SK-N-SH treated with all-trans-retinoic acid at 6 μM for 48 hours (cell line): ENCODE results near the gene FAAP100.

Experiments used
- ARNTL ChIP-seq: fragments of 450-650 bp; formaldehyde crosslinking; IDR thresholded peaks from 2 replicates; pipeline ENCODE4 v1.5.0; 2020; ENCODE audit warnings: low read depth, mild to moderate bottlenecking, moderate library complexity, borderline replicate concordance
- SNAI2 ChIP-seq: fragments of 250-450 bp; sonication (Bioruptor Pico); IDR thresholded peaks from 2 replicates; pipeline ENCODE4 v1.5.0; 2020; ENCODE audit warnings: mild to moderate bottlenecking, moderate library complexity
- TF ChIP-seq, protein P1 (sequence below): fragments of 250-450 bp; sonication (Bioruptor Pico); IDR thresholded peaks from 2 replicates; pipeline ENCODE4 v1.8.0; 2020; ENCODE audit warnings: mild to moderate bottlenecking, moderate library complexity, borderline replicate concordance

DNA sequence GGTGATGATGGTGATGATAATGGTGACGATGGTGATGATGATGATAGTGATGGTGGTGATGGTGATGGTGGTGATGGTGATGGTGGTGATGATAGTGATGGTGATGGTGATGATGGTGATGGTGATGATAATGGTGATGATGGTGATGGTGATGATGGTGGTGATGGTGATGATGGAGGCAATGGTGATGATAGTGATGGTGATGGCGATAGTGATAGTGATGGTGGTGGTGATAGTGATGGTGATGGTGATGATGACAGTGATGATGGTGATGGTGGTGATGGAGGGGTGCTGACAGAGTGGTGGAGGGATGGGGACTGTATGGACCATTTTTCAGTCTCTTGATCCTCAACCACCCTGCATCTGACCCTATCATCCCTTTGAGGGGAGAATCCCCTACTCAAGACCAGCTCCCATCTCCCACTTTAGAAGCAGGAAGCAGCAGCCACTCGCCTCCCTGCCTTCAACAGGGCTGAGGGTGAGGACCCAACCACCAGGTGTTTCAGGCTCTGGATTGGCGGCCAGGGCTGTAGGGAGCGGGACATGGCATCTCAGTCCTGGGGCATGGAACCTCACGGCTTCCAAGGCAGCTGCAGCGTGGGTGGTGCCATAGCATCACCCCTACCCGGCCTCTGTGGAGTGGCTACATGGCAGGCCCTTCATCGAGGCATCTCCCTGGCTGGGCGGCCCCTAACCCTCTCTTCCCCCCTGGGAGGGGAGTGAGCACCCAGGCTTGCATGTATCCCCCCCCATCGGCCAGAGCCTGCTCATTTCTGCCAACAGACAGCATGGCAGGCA is 19.5 kb downstream of the FAAP100 start:
- TF ChIP-seq, protein P1, sequence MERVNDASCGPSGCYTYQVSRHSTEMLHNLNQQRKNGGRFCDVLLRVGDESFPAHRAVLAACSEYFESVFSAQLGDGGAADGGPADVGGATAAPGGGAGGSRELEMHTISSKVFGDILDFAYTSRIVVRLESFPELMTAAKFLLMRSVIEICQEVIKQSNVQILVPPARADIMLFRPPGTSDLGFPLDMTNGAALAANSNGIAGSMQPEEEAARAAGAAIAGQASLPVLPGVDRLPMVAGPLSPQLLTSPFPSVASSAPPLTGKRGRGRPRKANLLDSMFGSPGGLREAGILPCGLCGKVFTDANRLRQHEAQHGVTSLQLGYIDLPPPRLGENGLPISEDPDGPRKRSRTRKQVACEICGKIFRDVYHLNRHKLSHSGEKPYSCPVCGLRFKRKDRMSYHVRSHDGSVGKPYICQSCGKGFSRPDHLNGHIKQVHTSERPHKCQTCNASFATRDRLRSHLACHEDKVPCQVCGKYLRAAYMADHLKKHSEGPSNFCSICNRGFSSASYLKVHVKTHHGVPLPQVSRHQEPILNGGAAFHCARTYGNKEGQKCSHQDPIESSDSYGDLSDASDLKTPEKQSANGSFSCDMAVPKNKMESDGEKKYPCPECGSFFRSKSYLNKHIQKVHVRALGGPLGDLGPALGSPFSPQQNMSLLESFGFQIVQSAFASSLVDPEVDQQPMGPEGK = no peak
- TF ChIP-seq ARNTL (CRISPR knock-in tag) = no peak
- TF ChIP-seq SNAI2 (CRISPR knock-in tag) = no peak
